HL-60 (cell line): Measurements from ENCODE around the gene ARHGEF12.

Source experiments
- DNase-seq, 2 experiments: peaks; one replicate each; pipeline ENCODE4 v3.0.0-alpha.2; 2010 to 2020; ENCODE audit warnings: low read depth in 1 of 2, low spot score in 1 of 2
- H3K27ac ChIP-seq: fragments of 250-450 bp; sonication (Bioruptor Pico); replicated peaks from 2 replicates; pipeline ENCODE4 v1.5.1; 2020; ENCODE audit warnings: mild to moderate bottlenecking, moderate library complexity
- H3K27me3 ChIP-seq: fragments of 250-450 bp; sonication (Bioruptor Pico); 2 replicates; pipeline ENCODE4 v1.5.1; 2021; ENCODE audit warnings: mild to moderate bottlenecking, moderate library complexity; ENCODE audit not compliant: insufficient read depth, poor library complexity, severe bottlenecking
- H3K4me3 ChIP-seq: replicated peaks from 2 replicates; pipeline ENCODE4 v1.5.1; 2011; ENCODE audit warnings: mild to moderate bottlenecking, control low read depth, low read length; ENCODE audit not compliant: insufficient read depth
- CTCF ChIP-seq: IDR thresholded peaks from one replicate; pipeline ENCODE4 v1.5.1; 2011; ENCODE audit warnings: low read length, control low read depth, inconsistent platforms; ENCODE audit not compliant: insufficient read depth
- GABPA ChIP-seq: IDR thresholded peaks from 2 replicates; pipeline ENCODE4 v1.6.1; 2012; ENCODE audit warnings: low read depth
- POLR2AphosphoS5 ChIP-seq: IDR thresholded peaks from 2 replicates; pipeline ENCODE4 v1.6.1; 2012; ENCODE audit warnings: low read depth
- REST ChIP-seq: IDR thresholded peaks from 2 replicates; pipeline ENCODE4 v1.6.1; 2012; ENCODE audit warnings: low read depth; ENCODE audit not compliant: insufficient replicate concordance
- SPI1 ChIP-seq: IDR thresholded peaks from 2 replicates; pipeline ENCODE4 v1.6.1; 2012; ENCODE audit warnings: low read depth, mild to moderate bottlenecking, borderline replicate concordance

The ARHGEF12 gene

GRCh38 chr11:120511116-120511819, 175.1 kb downstream of the ARHGEF12 start, which contains the start of gene GRIK4:
Gene GRIK4 (plus strand): TSS chr11:120511748. CDS start chr11:120660319, 148,571 bp downstream.
- DNase-seq, result peak; percentile 35 to 70
- TF ChIP-seq POLR2AphosphoS5 (no peak), CTCF (peak; percentile 58)
- H3K27ac ChIP-seq, result no peak within 1 kb of the TSS
- H3K27me3 ChIP-seq, result peaks cover 13% of the 10 kb centered on the region
- no peak within 1 kb of the TSS for H3K4me3 ChIP-seq

- peaks cover 9% of the 10 kb centered on the region for H3K27me3 ChIP-seq
- no peak overlapping the region for H3K4me3 ChIP-seq
- TF ChIP-seq CTCF, result no peak
- no peak for TF ChIP-seq GABPA
- TF ChIP-seq POLR2AphosphoS5, result no peak
- TF ChIP-seq SPI1, result no peak
- no peak for TF ChIP-seq REST
- no peak for DNase-seq
- H3K27ac ChIP-seq, result no peak overlapping the region
These were observed 175.9 kb downstream of the ARHGEF12 start for GRCh38 chr11:120511820-120512738.

- no peak for TF ChIP-seq CTCF
- no peak for TF ChIP-seq SPI1
- no peak for TF ChIP-seq POLR2AphosphoS5
- no peak for TF ChIP-seq REST
- no peak for TF ChIP-seq GABPA
- Histone ChIP-seq H3K27ac (no peak overlapping the region), H3K27me3 (peaks cover 9% of the 10 kb centered on the region), H3K4me3 (no peak overlapping the region)
- DNase-seq, result no peak
These were observed 176.7 kb downstream of the ARHGEF12 start for GRCh38 chr11:120512739-120513435.
